Fibroblast of lung (primary cell): ENCODE measurements around the gene CCM2.

Source experiments
- CTCF ChIP-seq, 2 donors: IDR thresholded peaks in 1 of 2; conservative IDR thresholded peaks in 1 of 2; 1 replicate in 1 of 2; 2 replicates in 1 of 2; pipeline ENCODE4 v1.5.1; 2011 to 2012; ENCODE audit warnings: low read length in 2 of 2, control low read depth in 1 of 2, inconsistent platforms in 1 of 2, low read depth in 1 of 2, mild to moderate bottlenecking in 1 of 2
- EZH2 ChIP-seq: IDR thresholded peaks from 2 replicates; pipeline ENCODE4 v1.5.1; 2012; ENCODE audit warnings: low read length, control low read depth, mild to moderate bottlenecking; ENCODE audit errors: missing control alignments

DNA sequence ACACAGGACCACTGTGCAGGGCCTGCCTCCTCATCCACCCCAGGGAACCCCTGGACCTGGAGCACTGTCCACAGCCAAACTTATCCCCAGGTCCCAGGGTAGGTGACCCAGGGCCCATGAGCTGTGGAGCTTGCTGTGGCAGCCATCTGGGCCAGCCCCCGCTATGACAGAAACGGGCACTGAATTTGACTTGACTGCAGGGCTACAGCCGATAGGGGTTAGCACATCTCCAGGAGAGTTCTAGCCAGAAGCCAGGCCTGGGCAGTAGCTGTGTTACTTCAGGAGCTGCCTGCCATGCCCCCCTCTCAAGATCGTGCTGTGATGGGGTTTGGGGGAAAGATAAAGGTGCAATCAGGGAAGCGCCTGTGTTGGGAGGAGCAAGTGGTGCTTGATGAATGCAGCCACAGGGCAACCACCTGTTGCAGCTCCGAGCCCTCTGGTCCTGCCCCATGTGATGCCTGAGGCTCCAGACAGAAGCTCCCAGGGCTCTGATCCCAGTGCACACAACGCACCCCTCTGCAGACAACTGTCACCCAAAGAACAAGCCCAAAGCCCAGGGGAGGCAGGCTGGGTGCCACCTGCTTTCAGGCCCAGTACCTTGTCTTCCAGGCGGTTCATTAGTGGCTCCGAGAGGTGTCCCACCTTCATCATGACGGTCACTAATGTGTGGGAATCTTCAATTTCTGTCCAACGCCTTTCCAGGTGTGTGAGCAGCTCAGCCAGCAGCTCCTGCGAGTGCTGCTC is 105.0 kb downstream of the CCM2 start:
- TF ChIP-seq CTCF (conservative IDR thresholded peaks at IDR 0.05 in 1 of 2, IDR thresholded peaks at IDR 0.05 in 1 of 2; ENCODE audit: low read depth in 1 of 2, low read length in 2 of 2) (no peak), EZH2 (no peak)
